Mesothelial cell of epicardium (in vitro differentiated cells): Measurements from ENCODE around the gene EPB41L3. TPM values are rescaled to one million over a fixed set of nuclear protein-coding genes. Genes with fewer than 3 reads are reported as not detected.

Source experiments
- DNase-seq, 2 experiments: peaks; one replicate each; pipeline ENCODE4 v3.0.0; 2021; ENCODE audit warnings: low spot score in 2 of 2; ENCODE audit not compliant: unreplicated experiment in 2 of 2
- H3K27ac Mint-ChIP-seq: 2 replicates; pipeline ENCODE4 v1.8.0; 2021; ENCODE audit warnings: mixed read lengths
- H3K27me3 Mint-ChIP-seq: 2 replicates; pipeline ENCODE4 v1.8.0; 2021; ENCODE audit warnings: low read depth, mixed read lengths
- H3K36me3 Mint-ChIP-seq: 2 replicates; pipeline ENCODE4 v1.8.0; 2021; ENCODE audit warnings: mixed read lengths
- H3K4me1 Mint-ChIP-seq: 2 replicates; pipeline ENCODE4 v1.8.0; 2021; ENCODE audit warnings: mixed read lengths
- H3K4me3 Mint-ChIP-seq: 2 replicates; pipeline ENCODE4 v1.8.0; 2021; ENCODE audit warnings: mild to moderate bottlenecking, moderate library complexity, mixed read lengths
- H3K9me3 Mint-ChIP-seq: 2 replicates; pipeline ENCODE4 v1.8.0; 2021; ENCODE audit warnings: mixed read lengths
- total RNA-seq: library from RNA; stranded (reverse); gene quantifications from 3 replicates; pipeline ENCODE4 v1.2.1, GENCODE V29; 2021
- TF ChIP-seq, protein P1 (sequence below): fragments of 200-600 bp; sonication (generic); IDR thresholded peaks from one replicate; pipeline ENCODE4 v1.5.0; 2021; ENCODE audit warnings: antibody characterized with exemption; ENCODE audit not compliant: unreplicated experiment

The EPB41L3 gene
- total RNA-seq, 1 donor from 2014 or later = 61.9 TPM

GRCh38 chr18:5393779-5394178 is 150.0 kb downstream of the EPB41L3 start:
- H3K36me3 Mint-ChIP-seq = peaks cover 44% of the 10 kb centered on the region
- no peak overlapping the region for H3K4me3 Mint-ChIP-seq
- TF ChIP-seq, protein P1, sequence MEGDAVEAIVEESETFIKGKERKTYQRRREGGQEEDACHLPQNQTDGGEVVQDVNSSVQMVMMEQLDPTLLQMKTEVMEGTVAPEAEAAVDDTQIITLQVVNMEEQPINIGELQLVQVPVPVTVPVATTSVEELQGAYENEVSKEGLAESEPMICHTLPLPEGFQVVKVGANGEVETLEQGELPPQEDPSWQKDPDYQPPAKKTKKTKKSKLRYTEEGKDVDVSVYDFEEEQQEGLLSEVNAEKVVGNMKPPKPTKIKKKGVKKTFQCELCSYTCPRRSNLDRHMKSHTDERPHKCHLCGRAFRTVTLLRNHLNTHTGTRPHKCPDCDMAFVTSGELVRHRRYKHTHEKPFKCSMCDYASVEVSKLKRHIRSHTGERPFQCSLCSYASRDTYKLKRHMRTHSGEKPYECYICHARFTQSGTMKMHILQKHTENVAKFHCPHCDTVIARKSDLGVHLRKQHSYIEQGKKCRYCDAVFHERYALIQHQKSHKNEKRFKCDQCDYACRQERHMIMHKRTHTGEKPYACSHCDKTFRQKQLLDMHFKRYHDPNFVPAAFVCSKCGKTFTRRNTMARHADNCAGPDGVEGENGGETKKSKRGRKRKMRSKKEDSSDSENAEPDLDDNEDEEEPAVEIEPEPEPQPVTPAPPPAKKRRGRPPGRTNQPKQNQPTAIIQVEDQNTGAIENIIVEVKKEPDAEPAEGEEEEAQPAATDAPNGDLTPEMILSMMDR = no peak
- H3K27me3 Mint-ChIP-seq = no peaks in the 10 kb centered on the region
- H3K9me3 Mint-ChIP-seq = peaks cover 7% of the 10 kb centered on the region
- no peaks in the 10 kb centered on the region for H3K4me1 Mint-ChIP-seq
- no peak overlapping the region for H3K27ac Mint-ChIP-seq
- DNase-seq = no peak

GRCh38 chr18:5391409-5391808 is 152.4 kb downstream of the EPB41L3 start:
- TF ChIP-seq, protein P1 = no peak
- Mint-ChIP-seq H3K9me3 (peaks cover 10% of the 10 kb centered on the region), H3K4me3 (no peak overlapping the region), H3K4me1 (no peaks in the 10 kb centered on the region), H3K27ac (no peak overlapping the region), H3K27me3 (no peaks in the 10 kb centered on the region), H3K36me3 (peaks cover 38% of the 10 kb centered on the region)
- DNase-seq = no peak

GRCh38 chr18:5389356-5389755 is 154.4 kb downstream of the EPB41L3 start:
- peaks cover 25% of the 10 kb centered on the region for H3K36me3 Mint-ChIP-seq

GRCh38 chr18:5388896-5389295 is 154.9 kb downstream of the EPB41L3 start:
- TF ChIP-seq, protein P1 = no peak

More at GRCh38 chr18:5389356-5389755, 154.4 kb downstream of the EPB41L3 start:
- H3K4me3 Mint-ChIP-seq = no peak overlapping the region
- DNase-seq = no peak
- no peak overlapping the region for H3K27ac Mint-ChIP-seq
- H3K4me1 Mint-ChIP-seq = no peaks in the 10 kb centered on the region
- H3K27me3 Mint-ChIP-seq = no peaks in the 10 kb centered on the region
- TF ChIP-seq, protein P1 = no peak
- H3K9me3 Mint-ChIP-seq = peaks cover 10% of the 10 kb centered on the region

DNA sequence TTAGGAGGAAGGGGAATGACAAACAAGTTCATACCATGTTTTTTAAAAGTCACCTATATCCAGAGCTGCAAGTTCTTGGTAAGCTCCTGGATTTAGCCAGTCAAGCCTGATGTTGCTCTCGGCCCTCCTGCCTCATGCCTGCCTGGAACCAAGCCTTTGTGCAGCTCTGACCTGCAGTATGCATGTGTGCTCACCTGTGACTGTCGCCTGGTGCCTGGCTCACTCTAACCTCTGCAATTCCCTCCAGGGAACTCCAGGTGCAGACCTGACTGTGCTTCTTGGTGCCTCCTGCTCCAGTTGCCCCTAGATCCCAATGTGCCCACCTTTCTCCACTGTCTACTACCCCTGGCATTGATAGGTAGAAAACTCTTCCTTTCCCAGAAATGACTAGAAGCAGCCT is 163.2 kb downstream of the EPB41L3 start:
- no peak overlapping the region for H3K27ac Mint-ChIP-seq
- H3K36me3 Mint-ChIP-seq = no peaks in the 10 kb centered on the region
- no peak overlapping the region for H3K4me3 Mint-ChIP-seq
- H3K27me3 Mint-ChIP-seq = no peaks in the 10 kb centered on the region
- TF ChIP-seq, protein P1 = no peak
- no peak for DNase-seq
- no peaks in the 10 kb centered on the region for H3K9me3 Mint-ChIP-seq
- no peaks in the 10 kb centered on the region for H3K4me1 Mint-ChIP-seq

More at GRCh38 chr18:5388896-5389295, 154.9 kb downstream of the EPB41L3 start:
- Mint-ChIP-seq H3K9me3 (peaks cover 10% of the 10 kb centered on the region), H3K36me3 (peaks cover 24% of the 10 kb centered on the region), H3K4me3 (no peak overlapping the region), H3K4me1 (no peaks in the 10 kb centered on the region), H3K27me3 (no peaks in the 10 kb centered on the region), H3K27ac (no peak overlapping the region)
- DNase-seq = no peak

GRCh38 chr18:5376986-5377385 is 166.8 kb downstream of the EPB41L3 start:
- no peaks in the 10 kb centered on the region for H3K27me3 Mint-ChIP-seq
- TF ChIP-seq, protein P1 = no peak
- no peaks in the 10 kb centered on the region for H3K4me1 Mint-ChIP-seq
- H3K36me3 Mint-ChIP-seq = no peaks in the 10 kb centered on the region
- no peaks in the 10 kb centered on the region for H3K9me3 Mint-ChIP-seq
- no peak overlapping the region for H3K27ac Mint-ChIP-seq
- DNase-seq = no peak
- H3K4me3 Mint-ChIP-seq = no peak overlapping the region
